Natural killer cell (primary cell): Measurements from ENCODE around the gene SUCLG1. TPM values are rescaled to one million over a fixed set of nuclear protein-coding genes. Genes with fewer than 3 reads are reported as not detected.

Experiments used
- ATAC-seq, 3 donors: fragments of 150-1000 bp in 2 of 3; fragments of 200-7000 bp in 1 of 3; cut with Tn5 transposase; 1 replicate in 1 of 3; 2 replicates in 2 of 3; pipeline ENCODE4 v1.10.0; 2021; ENCODE audit warnings: mild to moderate bottlenecking in 2 of 3, moderate library complexity in 2 of 3
- DNase-seq, 2 donors: peaks; one replicate each; pipeline versions ENCODE4 v3.0.0 to v3.0.0-alpha.2; 2013 to 2021; ENCODE audit warnings: mixed read lengths in 1 of 2
- H3K27ac ChIP-seq: one replicate; pipeline ENCODE4 v1.5.1; 2013; ENCODE audit warnings: mild to moderate bottlenecking, low read length
- H3K27me3 ChIP-seq: one replicate; pipeline ENCODE4 v1.6.1; 2013; ENCODE audit warnings: low read length; ENCODE audit not compliant: control insufficient read depth, insufficient read depth
- H3K36me3 ChIP-seq: one replicate; pipeline ENCODE4 v1.6.1; 2013; ENCODE audit warnings: low read length; ENCODE audit not compliant: control insufficient read depth, insufficient read depth
- H3K4me1 ChIP-seq: one replicate; pipeline ENCODE4 v1.6.1; 2013; ENCODE audit warnings: low read length; ENCODE audit not compliant: control insufficient read depth, insufficient read depth
- H3K4me3 ChIP-seq: one replicate; pipeline ENCODE4 v1.5.1; 2013; ENCODE audit warnings: low read length
- H3K9me3 ChIP-seq: one replicate; pipeline ENCODE4 v1.6.1; 2013; ENCODE audit warnings: low read length; ENCODE audit not compliant: control insufficient read depth, insufficient read depth
- H3K27ac Mint-ChIP-seq, 2 donors: one replicate each; pipeline ENCODE4 v1.8.0; 2022; ENCODE audit warnings: mild to moderate bottlenecking in 2 of 2, mixed read lengths in 2 of 2, moderate library complexity in 1 of 2
- H3K27me3 Mint-ChIP-seq, 2 donors: one replicate each; pipeline ENCODE4 v1.8.0; 2022; ENCODE audit warnings: low read depth in 2 of 2, mixed read lengths in 2 of 2
- H3K36me3 Mint-ChIP-seq: one replicate; pipeline ENCODE4 v1.8.0; 2022; ENCODE audit warnings: mixed read lengths
- H3K4me1 Mint-ChIP-seq, 2 donors: one replicate each; pipeline ENCODE4 v1.8.0; 2022; ENCODE audit warnings: mixed read lengths in 2 of 2
- H3K4me3 Mint-ChIP-seq: one replicate; pipeline ENCODE4 v1.8.0; 2022; ENCODE audit warnings: mild to moderate bottlenecking, moderate library complexity, mixed read lengths
- H3K9me3 Mint-ChIP-seq, 2 donors: one replicate each; pipeline ENCODE4 v1.8.0; 2022; ENCODE audit warnings: mixed read lengths in 2 of 2
- CTCF ChIP-seq: fragments of 200-600 bp; IDR thresholded peaks from one replicate; pipeline ENCODE4 v1.8.0; 2022; ENCODE audit warnings: antibody characterized with exemption
- WGBS: methylation state at CpG from one replicate; pipeline ENCODE4 v1.1.7; 2013; ENCODE audit warnings: missing lambda C conversion rate; ENCODE audit not compliant: insufficient coverage; 5-methylcytosine and 5-hydroxymethylcytosine counted together
- intact Hi-C: fragments of 100-400 bp; cut with micrococcal nuclease; formaldehyde crosslinking; loops from one replicate; pipeline ENCODE4 v1.14.2; 2022
- total RNA-seq, 4 donors: library from RNA; stranded (reverse); fragments of 120-200 nt in 1 of 4; gene quantifications; one replicate each; pipeline versions ENCODE4 v1.2.3 to v1.2.4, GENCODE V29; 2013 to 2022

The SUCLG1 gene
- total RNA-seq, 3 donors from 2014 or later (not counting 1 experiment from before 2014, with no cell fraction given): 53.0 to 61.7 (median 54.6) TPM

DNA sequence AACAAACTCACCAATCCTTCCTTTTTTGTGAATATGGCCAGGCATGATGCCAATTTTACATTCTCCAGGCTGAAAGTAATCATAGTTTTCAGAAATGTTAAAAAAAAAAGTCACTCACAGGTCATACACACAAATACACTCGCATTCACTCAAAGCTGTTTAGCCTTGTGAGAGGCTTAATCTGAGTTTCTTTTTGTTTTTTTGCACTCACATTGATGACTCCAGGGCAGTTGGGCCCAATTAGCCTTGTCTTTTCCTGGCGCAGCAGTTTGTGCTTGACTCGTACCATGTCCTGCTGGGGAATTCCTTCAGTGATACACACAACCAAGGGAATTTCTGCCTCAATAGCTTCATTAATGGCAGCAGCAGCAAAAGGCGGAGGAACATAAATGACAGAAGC lies 18.0 kb downstream of the SUCLG1 start:
- WGBS: 94% methylated on average over 4 of the region's 4 CpGs
- DNase-seq (no peak), ATAC-seq (no peak)
- Mint-ChIP-seq H3K36me3 (peaks cover 43% of the 10 kb centered on the region), H3K9me3 (no peaks in the 10 kb centered on the region), H3K4me1 (peaks cover 14 to 21% of the 10 kb centered on the region in 2 donors), H3K27ac (no peak overlapping the region), H3K4me3 (no peak overlapping the region), H3K27me3 (no peaks in the 10 kb centered on the region)
- H3K4me1 ChIP-seq: no peaks in the 10 kb centered on the region
- H3K27me3 ChIP-seq: no peaks in the 10 kb centered on the region
- peaks cover 61% of the 10 kb centered on the region for H3K36me3 ChIP-seq
- no peak for TF ChIP-seq CTCF
- intact Hi-C loops: no loop called here
- H3K9me3 ChIP-seq: no peaks in the 10 kb centered on the region
- no peak overlapping the region for H3K27ac ChIP-seq
- no peak overlapping the region for H3K4me3 ChIP-seq

DNA sequence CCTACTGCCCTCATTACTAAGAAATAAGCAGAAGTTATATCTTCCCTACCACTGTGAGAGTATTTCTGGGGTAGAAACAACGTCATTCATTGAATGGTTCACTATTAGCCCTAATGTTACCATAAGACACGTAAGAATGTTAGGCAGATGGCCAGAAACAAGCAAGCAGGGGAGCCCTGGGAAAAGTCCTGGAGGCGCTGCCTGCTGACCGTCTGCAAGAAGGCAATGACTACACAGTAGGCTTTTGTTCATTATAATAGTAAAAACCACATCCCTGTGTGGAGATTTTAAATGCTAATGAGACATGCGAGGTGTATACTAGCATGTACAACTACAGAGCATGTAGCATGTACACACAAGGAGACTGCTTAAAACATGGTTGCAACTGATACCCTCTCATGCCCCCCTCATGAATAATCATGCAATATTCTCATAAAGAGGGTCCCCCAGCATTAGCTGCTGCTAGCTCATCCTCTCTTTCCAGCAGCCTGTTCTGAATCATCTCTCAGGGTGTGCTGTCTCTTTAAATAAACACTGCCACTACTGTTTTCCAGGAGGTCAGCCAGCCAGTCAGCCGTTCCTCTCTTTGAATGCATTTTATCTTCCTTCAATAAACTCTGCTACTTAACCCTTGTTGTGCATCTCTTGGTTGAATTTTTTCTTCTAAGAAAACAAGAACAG lies 23.6 kb downstream of the SUCLG1 start:
- Histone ChIP-seq H3K27me3 (no peaks in the 10 kb centered on the region), H3K9me3 (no peaks in the 10 kb centered on the region), H3K4me3 (no peak overlapping the region), H3K27ac (no peak overlapping the region), H3K4me1 (no peaks in the 10 kb centered on the region), H3K36me3 (peaks cover 70% of the 10 kb centered on the region)
- ATAC-seq (no peak), DNase-seq (no peak)
- Mint-ChIP-seq H3K9me3 (no peaks in the 10 kb centered on the region), H3K36me3 (peaks cover 19% of the 10 kb centered on the region), H3K4me3 (no peak overlapping the region), H3K27me3 (no peaks in the 10 kb centered on the region), H3K27ac (peak overlapping the region in 1 of 2 donors; percentile 1), H3K4me1 (peaks cover 5 to 7% of the 10 kb centered on the region in 2 donors)
- no peak for TF ChIP-seq CTCF
- WGBS: 88% methylated on average over 6 of the region's 6 CpGs
- intact Hi-C loops: no loop called here

DNA sequence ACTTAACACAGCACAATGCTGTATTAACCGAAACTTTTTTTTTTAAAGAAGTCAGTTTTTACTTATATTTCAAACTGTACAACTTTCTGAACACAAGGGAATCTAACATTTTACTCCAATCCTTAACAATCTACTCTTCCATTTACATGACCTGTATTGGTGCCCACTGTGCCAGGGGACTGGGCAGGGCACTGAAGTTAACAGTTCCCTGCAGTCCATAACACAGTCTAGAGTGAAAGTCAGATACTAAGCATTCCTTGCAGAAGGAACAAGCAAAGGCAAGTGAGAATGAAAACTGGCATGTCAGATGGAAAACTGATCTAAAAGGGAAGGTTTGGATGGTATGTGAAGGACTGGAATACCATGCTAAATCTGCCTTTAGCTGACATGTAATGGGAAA lies 29.8 kb downstream of the SUCLG1 start:
- 86% methylated on average over 1 of the region's 1 CpG for WGBS
- Histone ChIP-seq H3K27me3 (no peaks in the 10 kb centered on the region), H3K4me3 (no peak overlapping the region), H3K9me3 (no peaks in the 10 kb centered on the region), H3K36me3 (peaks cover 65% of the 10 kb centered on the region), H3K27ac (no peak overlapping the region), H3K4me1 (no peaks in the 10 kb centered on the region)
- ATAC-seq: no peak
- H3K4me3 Mint-ChIP-seq: no peak overlapping the region
- H3K4me1 Mint-ChIP-seq: peaks cover 0 to 13% of the 10 kb centered on the region in 2 donors
- no peaks in the 10 kb centered on the region for H3K27me3 Mint-ChIP-seq
- no peak for TF ChIP-seq CTCF
- DNase-seq: no peak
- H3K36me3 Mint-ChIP-seq: peaks cover 39% of the 10 kb centered on the region
- intact Hi-C loops: no loop called here
- no peak overlapping the region for H3K27ac Mint-ChIP-seq
- H3K9me3 Mint-ChIP-seq: no peaks in the 10 kb centered on the region
